Bronchus fibroblast of lung (primary cell): ENCODE measurements around the gene CCDC8. TPM values are rescaled to one million over a fixed set of nuclear protein-coding genes. Genes with fewer than 3 reads are reported as not detected.

Experiments used
- total RNA-seq: library from RNA; depleted of rRNA; stranded (reverse); fragments of >200 nt; gene quantifications from 2 replicates; pipeline ENCODE4 v1.2.3, GENCODE V29; 2015

The CCDC8 gene, protein sequence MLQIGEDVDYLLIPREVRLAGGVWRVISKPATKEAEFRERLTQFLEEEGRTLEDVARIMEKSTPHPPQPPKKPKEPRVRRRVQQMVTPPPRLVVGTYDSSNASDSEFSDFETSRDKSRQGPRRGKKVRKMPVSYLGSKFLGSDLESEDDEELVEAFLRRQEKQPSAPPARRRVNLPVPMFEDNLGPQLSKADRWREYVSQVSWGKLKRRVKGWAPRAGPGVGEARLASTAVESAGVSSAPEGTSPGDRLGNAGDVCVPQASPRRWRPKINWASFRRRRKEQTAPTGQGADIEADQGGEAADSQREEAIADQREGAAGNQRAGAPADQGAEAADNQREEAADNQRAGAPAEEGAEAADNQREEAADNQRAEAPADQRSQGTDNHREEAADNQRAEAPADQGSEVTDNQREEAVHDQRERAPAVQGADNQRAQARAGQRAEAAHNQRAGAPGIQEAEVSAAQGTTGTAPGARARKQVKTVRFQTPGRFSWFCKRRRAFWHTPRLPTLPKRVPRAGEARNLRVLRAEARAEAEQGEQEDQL
- 28.2 and 30.1 TPM in 2 replicates for total RNA-seq

DNA sequence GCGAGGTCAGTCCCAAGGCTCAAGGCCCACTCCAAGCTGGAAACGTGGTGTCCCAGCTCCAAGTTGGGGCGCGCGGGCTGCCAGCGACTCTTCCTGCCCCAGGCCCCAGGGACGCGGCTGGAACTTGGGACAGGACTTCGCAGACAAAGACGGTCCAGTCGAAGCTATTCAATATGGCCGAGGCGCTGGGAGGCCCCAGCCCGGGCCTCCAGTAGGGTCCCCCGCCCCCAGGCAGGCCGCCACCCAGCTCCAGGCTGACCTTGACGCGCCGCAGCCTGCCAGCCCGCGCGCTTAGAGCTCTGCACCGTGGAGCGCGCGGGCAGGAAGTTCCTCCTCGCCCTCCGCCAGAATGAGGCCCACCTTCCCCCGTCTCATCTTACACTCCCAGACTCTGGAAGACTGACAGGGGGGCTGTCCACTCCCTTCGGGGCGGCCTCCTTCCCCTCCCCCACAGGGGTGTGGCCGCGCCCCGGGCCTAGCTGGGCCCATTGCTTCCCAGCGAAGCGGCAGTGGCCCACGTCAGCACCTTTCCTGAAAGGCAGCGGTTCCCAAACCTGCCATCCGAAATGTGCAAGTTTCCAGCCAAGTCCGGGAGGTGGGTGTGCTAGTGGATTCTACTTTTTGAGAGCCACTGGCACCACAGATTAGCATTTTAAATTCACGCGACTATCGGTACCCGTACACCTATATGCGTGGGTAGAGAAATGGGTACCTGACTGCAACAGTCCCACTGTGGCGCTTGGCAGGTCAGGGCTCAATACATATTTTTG lies at the start of gene CCDC8:
Gene CCDC8, minus strand, starts transcription at position 303 of the 770 bp plus-strand sequence. CDS start 754 bp downstream, outside the sequence.

DNA sequence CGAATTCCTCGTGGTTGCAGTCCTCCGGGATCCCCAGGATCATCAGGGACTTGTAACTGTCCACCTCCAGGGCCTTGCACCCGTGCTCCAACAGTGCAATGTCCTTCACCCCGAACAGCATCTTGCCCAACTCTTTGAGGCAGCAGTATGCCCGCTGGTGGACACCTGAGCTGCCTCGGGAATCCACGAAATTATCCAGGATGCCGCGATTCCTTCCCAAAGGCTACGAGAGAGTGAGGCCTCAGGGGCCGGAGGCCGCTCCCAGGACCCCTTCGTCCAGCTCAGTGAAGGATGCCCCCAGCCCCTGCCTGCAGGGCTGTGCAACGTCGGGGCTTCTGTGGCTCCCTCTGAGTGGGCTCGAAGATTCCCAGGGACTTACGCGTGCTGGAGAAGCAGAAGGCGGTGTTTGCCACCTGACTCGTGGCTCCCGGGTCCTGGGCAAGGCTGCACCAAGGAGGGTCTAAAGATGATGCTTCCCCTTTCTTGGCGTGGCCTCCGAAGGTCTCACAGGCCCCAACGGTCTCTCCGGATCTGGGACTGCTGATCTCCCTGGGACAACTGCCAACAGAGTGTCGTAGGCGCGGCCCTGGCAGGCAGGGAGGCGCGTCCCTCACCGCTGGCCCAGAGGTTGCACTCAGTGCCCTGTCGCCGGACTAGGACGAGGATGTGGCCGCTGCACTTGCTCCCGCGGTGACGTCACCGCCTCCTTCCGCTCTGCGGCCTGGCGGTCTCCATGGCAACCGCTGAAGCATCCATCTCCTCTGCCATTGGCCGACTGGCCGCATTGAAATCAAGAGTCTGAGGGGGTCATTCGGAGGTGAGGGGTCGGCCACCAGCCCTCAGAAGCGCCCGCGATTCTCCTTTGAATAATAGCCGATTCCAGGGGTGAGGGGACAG lies 15.1 kb upstream of the CCDC8 start, which contains the start of gene PNMA8C:
Gene PNMA8C, minus strand, starts transcription at position 698 of the 897 bp plus-strand sequence. Its CDS starts 577 bp downstream, at position 121.

Other genes starting within 250 kb of the CCDC8 start
- not detected in 2 replicates for gene IGFL1, start 183.8 kb downstream of the CCDC8 start, total RNA-seq
- 9.1 and 10.7 TPM in 2 replicates for gene HIF3A, start 116.5 kb downstream of the CCDC8 start, total RNA-seq
- 109 and 119 TPM in 2 replicates for gene PPP5C, start 66.5 kb downstream of the CCDC8 start, total RNA-seq
- 0.15 and 0.50 TPM in 2 replicates for gene PNMA8C, start 15.4 kb upstream of the CCDC8 start, total RNA-seq
- gene PNMA8A, start 58.0 kb upstream of the CCDC8 start, total RNA-seq: 3.7 and 3.9 TPM in 2 replicates
- gene PNMA8B, start 82.3 kb upstream of the CCDC8 start, total RNA-seq: 0.67 and 0.74 TPM in 2 replicates
- 259 and 274 TPM in 2 replicates for gene CALM3, start 187.8 kb upstream of the CCDC8 start, total RNA-seq
- 7.6 and 9.1 TPM in 2 replicates for gene PTGIR, start 211.5 kb upstream of the CCDC8 start, total RNA-seq
- not detected in 2 replicates for gene GNG8, start 222.6 kb upstream of the CCDC8 start, total RNA-seq
- 0.89 and 1.8 TPM in 2 replicates for gene DACT3, start 247.6 kb upstream of the CCDC8 start, total RNA-seq